Smooth muscle cell (in vitro differentiated cells): ENCODE data around the gene GDPD4. TPM values are rescaled to one million over a fixed set of nuclear protein-coding genes. Genes with fewer than 3 reads are reported as not detected.

Experiments
- DNase-seq: peaks from one replicate; lab custom pipeline; 2025; ENCODE audit not compliant: unreplicated experiment; lab: John Stamatoyannopoulos, UW
- H2AFZ ChIP-seq: fragments of 200-600 bp; sonication (generic); 2 replicates; pipeline ENCODE4 v1.6.0; 2016; ENCODE audit warnings: antibody characterized with exemption, low read depth, mild to moderate bottlenecking
- H3F3A ChIP-seq: fragments of 200-600 bp; sonication (generic); 2 replicates; pipeline ENCODE4 v1.6.0; 2017; ENCODE audit warnings: antibody characterized with exemption, low read depth
- H3K27ac ChIP-seq: fragments of 200-600 bp; sonication (generic); 2 replicates; pipeline ENCODE4 v1.5.1; 2016; ENCODE audit warnings: low read depth, mild to moderate bottlenecking
- H3K27me3 ChIP-seq: fragments of 200-600 bp; sonication (generic); 2 replicates; pipeline ENCODE4 v1.6.1; 2016; ENCODE audit warnings: low read depth, mild to moderate bottlenecking
- H3K36me3 ChIP-seq: fragments of 200-600 bp; sonication (generic); 2 replicates; pipeline ENCODE4 v1.5.1; 2016; ENCODE audit warnings: low read depth
- H3K4me1 ChIP-seq: fragments of 200-600 bp; sonication (generic); 2 replicates; pipeline ENCODE4 v1.5.1; 2016; ENCODE audit warnings: low read depth
- H3K4me2 ChIP-seq: fragments of 200-600 bp; sonication (generic); 2 replicates; pipeline ENCODE4 v1.6.0; 2016; ENCODE audit warnings: mild to moderate bottlenecking
- H3K4me3 ChIP-seq: fragments of 200-600 bp; sonication (generic); 2 replicates; pipeline ENCODE4 v1.5.1; 2016; ENCODE audit warnings: mild to moderate bottlenecking
- H3K79me2 ChIP-seq: fragments of 200-600 bp; sonication (generic); 2 replicates; pipeline ENCODE4 v1.6.0; 2016; ENCODE audit warnings: low read depth, mild to moderate bottlenecking
- H3K9ac ChIP-seq: fragments of 200-600 bp; sonication (generic); 2 replicates; pipeline ENCODE4 v1.6.0; 2016; ENCODE audit warnings: low read depth
- H3K9me3 ChIP-seq: fragments of 200-600 bp; sonication (generic); replicated peaks from 2 replicates; pipeline ENCODE4 v1.5.1; 2016; ENCODE audit warnings: low read depth
- H4K20me1 ChIP-seq: fragments of 200-600 bp; sonication (generic); 2 replicates; pipeline ENCODE4 v1.6.0; 2016; ENCODE audit warnings: low read depth
- CTCF ChIP-seq: fragments of 200-600 bp; sonication (generic); IDR thresholded peaks from 2 replicates; pipeline ENCODE4 v1.5.1; 2017; ENCODE audit warnings: borderline replicate concordance, mild to moderate bottlenecking, antibody characterized with exemption; ENCODE audit not compliant: insufficient read depth, poor library complexity, severe bottlenecking
- WGBS: methylation state at CpG from one replicate; pipeline ENCODE4 v1.1.7; 2016; ENCODE audit warnings: low lambda C conversion rate; 5-methylcytosine and 5-hydroxymethylcytosine counted together
- polyA plus RNA-seq: library from polyadenylated mRNA; unstranded; fragments of >200 nt; fragmentation: Nextera tagmentation; extraction: Ambion mirVana; gene quantifications from 2 replicates; pipeline ENCODE4 v1.2.1, GENCODE V29; 2016
- total RNA-seq: library from RNA; depleted of rRNA; stranded (reverse); fragments of >200 nt; gene quantifications from 2 replicates; pipeline ENCODE4 v1.2.3, GENCODE V29; 2014

Gene GDPD4
- total and polyA plus RNA-seq, 2 experiments from 2014 or later, result not detected

DNA sequence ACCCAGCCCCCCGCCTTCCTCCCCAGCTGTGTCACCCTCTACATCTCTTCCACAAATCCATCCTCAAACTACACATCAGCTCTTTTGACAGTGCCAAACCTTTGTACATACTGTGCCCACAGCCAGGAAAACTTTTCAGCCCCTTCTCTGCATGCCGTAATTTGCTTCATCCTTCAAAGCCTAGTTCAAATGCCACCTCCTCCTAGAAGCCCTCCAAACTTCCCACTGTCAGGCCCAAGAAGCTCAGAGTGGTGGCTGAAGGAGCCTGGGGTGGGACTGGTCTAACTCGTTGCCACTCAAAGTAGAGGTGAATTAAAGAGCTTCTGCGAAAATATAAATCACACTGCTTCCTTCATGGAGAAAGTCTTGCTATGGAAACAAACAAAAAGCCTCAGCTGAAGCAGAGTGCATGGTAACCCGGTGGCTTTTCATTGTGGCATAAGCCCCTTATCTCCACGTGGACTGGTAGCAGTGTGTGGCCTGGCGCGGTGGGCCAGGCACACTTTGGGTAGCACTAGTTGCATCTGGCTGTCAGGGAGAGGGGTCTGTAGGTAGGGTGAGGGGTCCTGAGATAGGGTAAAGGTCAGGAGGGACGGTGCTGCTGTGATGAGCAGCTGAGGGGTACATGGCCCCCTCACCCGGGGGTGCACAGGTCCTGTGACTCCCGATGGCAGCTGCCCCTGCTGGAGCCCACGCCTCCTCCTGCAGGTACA is 96.6 kb downstream of the GDPD4 start:
- no peaks in the 10 kb centered on the region for H3K27me3 ChIP-seq
- no peak overlapping the region for H3K27ac ChIP-seq
- H3K9ac ChIP-seq, result no peak overlapping the region
- no peaks in the 10 kb centered on the region for H3K4me1 ChIP-seq
- no peak for TF ChIP-seq CTCF
- H3K79me2 ChIP-seq, result no peaks in the 10 kb centered on the region
- H3K4me3 ChIP-seq, result no peak overlapping the region
- no peak for DNase-seq
- 91% methylated on average over 12 of the region's 12 CpGs for WGBS
- H3K4me2 ChIP-seq, result no peak overlapping the region
- no peaks in the 10 kb centered on the region for H3K36me3 ChIP-seq
- H3K9me3 ChIP-seq, result no peaks in the 10 kb centered on the region
- no peaks in the 10 kb centered on the region for H3F3A ChIP-seq
- H2AFZ ChIP-seq, result no peak overlapping the region
- no peaks in the 10 kb centered on the region for H4K20me1 ChIP-seq

- no peak overlapping the region for H3K9ac ChIP-seq
- H3K4me1 ChIP-seq, result no peaks in the 10 kb centered on the region
- no peaks in the 10 kb centered on the region for H3F3A ChIP-seq
- H3K27me3 ChIP-seq, result no peaks in the 10 kb centered on the region
- H2AFZ ChIP-seq, result no peak overlapping the region
- H3K4me2 ChIP-seq, result no peak overlapping the region
- H4K20me1 ChIP-seq, result no peaks in the 10 kb centered on the region
- no peaks in the 10 kb centered on the region for H3K36me3 ChIP-seq
- H3K9me3 ChIP-seq, result no peaks in the 10 kb centered on the region
- H3K27ac ChIP-seq, result no peak overlapping the region
- DNase-seq, result no peak
- no peaks in the 10 kb centered on the region for H3K79me2 ChIP-seq
- no peak overlapping the region for H3K4me3 ChIP-seq
- 88% methylated on average over 19 of the region's 20 CpGs for WGBS
- TF ChIP-seq CTCF, result no peak
These were observed 97.4 kb downstream of the GDPD4 start for GRCh38 chr11:77203901-77204753.

DNA sequence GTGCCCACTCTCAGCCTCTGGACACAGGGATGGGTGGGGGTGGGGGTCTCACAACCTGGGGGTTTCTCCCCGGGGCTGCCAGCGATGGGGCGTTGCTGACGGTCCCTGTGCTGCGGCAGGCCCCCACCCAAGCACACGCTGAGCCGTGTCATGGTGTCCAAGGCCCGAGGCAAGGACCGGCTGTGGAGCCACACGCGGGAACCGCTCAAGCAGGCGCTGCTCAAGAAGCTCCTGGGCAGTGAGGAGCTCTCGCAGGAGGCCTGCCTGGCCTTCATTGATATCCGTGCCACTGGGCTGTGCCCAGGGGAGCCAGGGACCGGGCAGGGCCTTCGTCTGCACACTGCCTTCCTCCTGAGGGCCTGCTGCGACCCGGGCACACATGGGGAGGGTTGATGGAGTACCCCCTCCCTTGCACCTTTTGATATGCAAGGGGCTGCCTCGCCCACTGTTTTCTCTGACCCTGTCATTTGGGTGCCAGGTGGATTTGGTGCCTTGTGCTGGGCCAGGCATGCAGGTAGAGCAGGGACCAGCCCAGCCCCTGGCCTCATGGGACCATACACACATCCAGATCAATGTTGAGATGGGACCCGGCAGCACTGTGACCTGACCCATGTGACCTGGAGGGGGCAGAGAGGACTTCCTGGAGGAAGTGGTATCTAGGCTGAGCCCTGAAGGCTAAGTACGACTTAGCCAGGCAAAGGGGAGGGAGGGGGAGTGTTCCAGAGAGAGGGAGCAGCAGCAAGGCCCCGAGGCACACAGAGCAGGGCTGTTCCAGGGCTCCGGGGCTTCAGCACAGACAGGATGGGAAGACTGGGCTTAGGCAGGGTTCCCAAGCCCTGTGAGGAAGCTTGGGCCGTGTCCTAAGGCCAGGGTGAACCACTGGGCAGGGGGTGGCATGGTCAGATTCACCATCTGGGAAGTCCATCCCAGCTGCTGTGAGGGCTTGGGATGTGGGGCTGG is 98.3 kb downstream of the GDPD4 start:
- H3K4me2 ChIP-seq, result no peak overlapping the region
- DNase-seq, result no peak
- TF ChIP-seq CTCF, result no peak
- no peak overlapping the region for H3K27ac ChIP-seq
- H3K9me3 ChIP-seq, result no peaks in the 10 kb centered on the region
- no peaks in the 10 kb centered on the region for H3K4me1 ChIP-seq
- H3F3A ChIP-seq, result no peaks in the 10 kb centered on the region
- no peak overlapping the region for H3K9ac ChIP-seq
- WGBS, result 92% methylated on average over 19 of the region's 25 CpGs
- no peaks in the 10 kb centered on the region for H3K36me3 ChIP-seq
- no peak overlapping the region for H2AFZ ChIP-seq
- H4K20me1 ChIP-seq, result no peaks in the 10 kb centered on the region
- H3K79me2 ChIP-seq, result no peaks in the 10 kb centered on the region
- no peaks in the 10 kb centered on the region for H3K27me3 ChIP-seq
- H3K4me3 ChIP-seq, result no peak overlapping the region
